BLaER1 treated with 17β-estradiol and CSF1 and Interleukin-3, amounts not matched to agents 10 nM and 100 nM (cell line): ENCODE data around the gene CT83.

ENCODE experiments used
- H3K27ac ChIP-seq, 11 experiments: shearing (Covaris generic); formaldehyde crosslinking; 2 replicates each; pipeline ENCODE4 v1.8.1; 2022
- H3K27me3 ChIP-seq, 11 experiments: shearing (Covaris generic); formaldehyde crosslinking; 2 replicates each; pipeline ENCODE4 v1.8.1; 2022
- H3K36me3 ChIP-seq, 11 experiments: shearing (Covaris generic); formaldehyde crosslinking; 2 replicates each; pipeline ENCODE4 v1.8.1; 2022
- H3K4me1 ChIP-seq, 10 experiments: shearing (Covaris generic); formaldehyde crosslinking; 2 replicates each; pipeline ENCODE4 v1.8.1; 2022
- H3K4me2 ChIP-seq, 11 experiments: shearing (Covaris generic); formaldehyde crosslinking; 2 replicates each; pipeline ENCODE4 v1.8.1; 2022
- H3K4me3 ChIP-seq, 10 experiments: shearing (Covaris generic); formaldehyde crosslinking; 2 replicates each; pipeline ENCODE4 v1.8.1; 2022
- H3K9ac ChIP-seq, 11 experiments: shearing (Covaris generic); formaldehyde crosslinking; 2 replicates each; pipeline ENCODE4 v1.8.1; 2022
- H3K9me3 ChIP-seq, 11 experiments: shearing (Covaris generic); formaldehyde crosslinking; replicated peaks in 1 of 11; 2 replicates each; pipeline ENCODE4 v1.8.1; 2022
- H4K20me1 ChIP-seq, 11 experiments: shearing (Covaris generic); formaldehyde crosslinking; 2 replicates each; pipeline ENCODE4 v1.8.1; 2022
- Cebpa-rat ChIP-seq, 11 experiments: shearing (Covaris generic); IDR thresholded peaks; 2 replicates each; pipeline ENCODE4 v1.8.1; 2022

The CT83 gene

GRCh38 chrX:116417214-116417613, 45.6 kb downstream of the CT83 start:
- TF ChIP-seq Cebpa-rat (IDR thresholded peaks at IDR 0.05): no peak
- no peak overlapping the region for H3K9ac ChIP-seq

GRCh38 chrX:116413273-116413672, 49.5 kb downstream of the CT83 start:
- Histone ChIP-seq H3K27me3 (peaks cover 21 to 95% (median 80%) of the 10 kb centered on the region in 11 experiments; a peak in 21 of 22 replicates), H3K9ac (no peak overlapping the region), H3K4me3 (no peak overlapping the region), H4K20me1 (no peaks in the 10 kb centered on the region), H3K4me1 (no peaks in the 10 kb centered on the region), H3K27ac (no peak overlapping the region), H3K4me2 (no peak overlapping the region), H3K9me3 (peaks cover 19 to 24% (median 23%) of the 10 kb centered on the region in 11 experiments), H3K36me3 (no peaks in the 10 kb centered on the region)
- TF ChIP-seq Cebpa-rat (IDR thresholded peaks at IDR 0.05): no peak

More at GRCh38 chrX:116417214-116417613, 45.6 kb downstream of the CT83 start:
- Histone ChIP-seq H3K4me3 (no peak overlapping the region), H4K20me1 (no peaks in the 10 kb centered on the region), H3K27me3 (peaks cover 10 to 95% (median 73%) of the 10 kb centered on the region in 11 experiments; a peak in 20 of 22 replicates), H3K36me3 (no peaks in the 10 kb centered on the region), H3K9me3 (peaks cover 0 to 1% (median 0%) of the 10 kb centered on the region in 11 experiments; a peak in 4 of 22 replicates), H3K4me1 (no peaks in the 10 kb centered on the region), H3K27ac (no peak overlapping the region), H3K4me2 (no peak overlapping the region)
